SKM-1 (cell line): ENCODE data around the gene FAM222A.

Source experiments
- DNase-seq: peaks from one replicate; lab custom pipeline; 2025; ENCODE audit not compliant: unreplicated experiment; lab: John Stamatoyannopoulos, UW

The FAM222A gene

GRCh38 chr12:109818253-109818652 lies 104.6 kb downstream of the FAM222A start:
- DNase-seq: no peak

GRCh38 chr12:109818905-109819500 lies 105.4 kb downstream of the FAM222A start:
- DNase-seq: no peak
